ENCODE data around the gene PTGER2. TPM values are rescaled to one million over a fixed set of nuclear protein-coding genes. Genes with fewer than 3 reads are reported as not detected.
A peak's percentile ranks its signal among the peaks of the same experiment; 100 is the strongest.

PTGER2 gene
- total RNA-seq, 1 donor: 3.3 TPM

DNA sequence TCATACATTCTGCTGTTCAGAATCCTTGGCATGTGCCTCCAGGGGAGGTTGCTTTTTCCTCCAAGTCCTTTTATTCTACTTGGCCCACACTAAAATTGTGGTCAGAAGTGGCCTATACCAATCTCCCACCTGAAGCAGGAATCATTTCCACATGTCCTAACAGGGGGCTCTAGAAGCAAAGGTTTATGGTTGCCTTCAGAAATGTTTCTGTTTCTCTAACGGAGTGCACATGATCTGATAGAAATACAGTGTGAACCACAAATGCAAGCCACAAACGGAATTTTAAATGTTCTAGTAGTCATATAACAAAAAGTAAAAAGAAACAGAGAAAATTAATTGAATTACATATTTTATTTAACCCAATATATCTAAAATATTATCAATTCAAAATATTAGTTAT, 4.0 kb downstream of the PTGER2 start:
- Histone ChIP-seq H3K4me3 (ENCODE audit: insufficient read depth, low read length) (no peak overlapping the region), H3K27ac (ENCODE audit: low read depth, low read length) (no peak overlapping the region), H3K4me2 (ENCODE audit: insufficient read depth, low read length) (peak overlapping the region; percentile 86)

DNA sequence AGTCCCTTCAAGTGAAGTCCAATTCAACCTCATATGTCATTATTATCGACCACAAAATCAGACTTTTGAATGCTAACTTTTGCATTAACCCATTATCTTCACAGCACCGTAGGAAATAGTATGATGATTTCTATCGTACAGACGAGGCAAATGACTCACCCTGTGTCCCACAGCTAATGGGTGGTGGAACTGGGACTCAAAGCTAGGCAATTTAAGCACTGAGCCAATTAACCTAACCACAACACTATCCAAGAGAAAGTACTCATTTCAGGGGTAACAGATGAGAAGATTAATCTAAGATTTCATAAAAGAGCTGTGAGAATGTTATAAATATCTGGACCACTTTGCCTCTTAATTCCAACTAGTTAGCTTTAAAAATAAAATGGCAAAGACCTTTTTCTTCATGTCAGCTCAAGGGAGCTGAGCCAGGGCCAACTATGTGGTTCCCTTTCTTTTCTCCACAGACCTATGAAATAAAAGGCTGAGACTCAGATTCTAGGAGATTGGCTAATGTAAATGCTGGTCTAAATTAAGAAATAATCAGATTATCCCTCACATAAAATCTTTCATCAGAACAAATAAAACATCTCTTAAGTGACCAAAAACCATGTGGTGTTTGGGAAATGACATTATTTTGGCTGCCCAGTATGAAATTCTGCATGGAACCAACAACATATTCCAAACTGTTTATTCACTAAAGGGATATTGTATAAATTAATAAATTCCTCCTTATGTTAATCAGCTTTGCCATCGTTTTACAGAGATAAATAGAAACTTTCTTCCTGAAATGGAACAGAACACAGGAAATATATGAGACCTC, 4.9 kb downstream of the PTGER2 start:
- Histone ChIP-seq H2AFZ (ENCODE audit: low read length) (no peak overlapping the region), H4K20me1 (ENCODE audit: insufficient read depth, low read length) (peaks cover 4% of the 10 kb centered on the region), H3K4me1 (ENCODE audit: insufficient read depth, low read length) (peaks cover 30% of the 10 kb centered on the region), H3K79me2 (ENCODE audit: insufficient read depth, low read length) (peaks cover 54% of the 10 kb centered on the region), H3K36me3 (ENCODE audit: insufficient read depth, low read length) (no peaks in the 10 kb centered on the region), H3K4me2 (ENCODE audit: insufficient read depth, low read length) (peak overlapping the region; percentile 41), H3K27ac (ENCODE audit: low read depth, low read length) (no peak overlapping the region), H3K4me3 (ENCODE audit: insufficient read depth, low read length) (no peak overlapping the region), H3K27me3 (ENCODE audit: insufficient read depth, low read length) (no peaks in the 10 kb centered on the region), H3K9me3 (ENCODE audit: low read depth, low read length) (no peaks in the 10 kb centered on the region)
- TF ChIP-seq, protein P1, sequence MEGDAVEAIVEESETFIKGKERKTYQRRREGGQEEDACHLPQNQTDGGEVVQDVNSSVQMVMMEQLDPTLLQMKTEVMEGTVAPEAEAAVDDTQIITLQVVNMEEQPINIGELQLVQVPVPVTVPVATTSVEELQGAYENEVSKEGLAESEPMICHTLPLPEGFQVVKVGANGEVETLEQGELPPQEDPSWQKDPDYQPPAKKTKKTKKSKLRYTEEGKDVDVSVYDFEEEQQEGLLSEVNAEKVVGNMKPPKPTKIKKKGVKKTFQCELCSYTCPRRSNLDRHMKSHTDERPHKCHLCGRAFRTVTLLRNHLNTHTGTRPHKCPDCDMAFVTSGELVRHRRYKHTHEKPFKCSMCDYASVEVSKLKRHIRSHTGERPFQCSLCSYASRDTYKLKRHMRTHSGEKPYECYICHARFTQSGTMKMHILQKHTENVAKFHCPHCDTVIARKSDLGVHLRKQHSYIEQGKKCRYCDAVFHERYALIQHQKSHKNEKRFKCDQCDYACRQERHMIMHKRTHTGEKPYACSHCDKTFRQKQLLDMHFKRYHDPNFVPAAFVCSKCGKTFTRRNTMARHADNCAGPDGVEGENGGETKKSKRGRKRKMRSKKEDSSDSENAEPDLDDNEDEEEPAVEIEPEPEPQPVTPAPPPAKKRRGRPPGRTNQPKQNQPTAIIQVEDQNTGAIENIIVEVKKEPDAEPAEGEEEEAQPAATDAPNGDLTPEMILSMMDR (IDR thresholded peaks at IDR 0.05; ENCODE audit: extremely low read depth, low read depth, low read length): no peak
- DNase-seq (ENCODE audit: insufficient read length, low spot score, missing footprints): peak; percentile 38

More for the DNA sequence above, 4.0 kb downstream of the PTGER2 start:
- Histone ChIP-seq H2AFZ (ENCODE audit: low read length) (no peak overlapping the region), H4K20me1 (ENCODE audit: insufficient read depth, low read length) (peaks cover 4% of the 10 kb centered on the region), H3K27me3 (ENCODE audit: insufficient read depth, low read length) (no peaks in the 10 kb centered on the region), H3K36me3 (ENCODE audit: insufficient read depth, low read length) (no peaks in the 10 kb centered on the region), H3K9me3 (ENCODE audit: low read depth, low read length) (no peaks in the 10 kb centered on the region), H3K4me1 (ENCODE audit: insufficient read depth, low read length) (peaks cover 36% of the 10 kb centered on the region), H3K79me2 (ENCODE audit: insufficient read depth, low read length) (peaks cover 54% of the 10 kb centered on the region)
- TF ChIP-seq, protein P1 (IDR thresholded peaks at IDR 0.05; ENCODE audit: extremely low read depth, low read depth, low read length): no peak
- no peak for DNase-seq (ENCODE audit: insufficient read length, low spot score, missing footprints)

DNA sequence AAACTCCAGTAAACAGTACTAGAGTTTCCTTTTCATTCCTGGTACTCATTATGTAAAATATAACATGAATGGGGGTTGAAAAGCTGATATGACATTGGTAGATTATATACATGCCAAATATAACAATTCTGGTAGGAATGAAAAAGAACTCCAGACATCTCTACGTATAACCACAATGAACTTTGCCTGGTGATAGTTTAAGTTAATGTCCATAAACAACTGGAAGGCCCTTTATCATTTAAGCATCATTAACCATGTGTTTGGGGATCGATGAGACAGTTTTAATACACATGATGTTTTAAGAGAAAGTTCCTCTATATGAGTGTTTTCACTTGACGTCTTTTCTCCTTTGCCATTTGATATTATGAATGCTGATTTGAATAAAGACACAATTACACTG, 5.8 kb downstream of the PTGER2 start:
- no peak for DNase-seq (ENCODE audit: insufficient read length, low spot score, missing footprints)
- TF ChIP-seq, protein P1 (IDR thresholded peaks at IDR 0.05; ENCODE audit: extremely low read depth, low read depth, low read length): no peak
- no peak overlapping the region for H3K4me2 ChIP-seq (ENCODE audit: insufficient read depth, low read length)
- H3K27me3 ChIP-seq (ENCODE audit: insufficient read depth, low read length): no peaks in the 10 kb centered on the region
- H4K20me1 ChIP-seq (ENCODE audit: insufficient read depth, low read length): peaks cover 4% of the 10 kb centered on the region
- no peaks in the 10 kb centered on the region for H3K9me3 ChIP-seq (ENCODE audit: low read depth, low read length)
- H2AFZ ChIP-seq (ENCODE audit: low read length): no peak overlapping the region
- peaks cover 31% of the 10 kb centered on the region for H3K4me1 ChIP-seq (ENCODE audit: insufficient read depth, low read length)
- peaks cover 47% of the 10 kb centered on the region for H3K79me2 ChIP-seq (ENCODE audit: insufficient read depth, low read length)
- H3K36me3 ChIP-seq (ENCODE audit: insufficient read depth, low read length): no peaks in the 10 kb centered on the region
- no peak overlapping the region for H3K4me3 ChIP-seq (ENCODE audit: insufficient read depth, low read length)
- H3K27ac ChIP-seq (ENCODE audit: low read depth, low read length): no peak overlapping the region

DNA sequence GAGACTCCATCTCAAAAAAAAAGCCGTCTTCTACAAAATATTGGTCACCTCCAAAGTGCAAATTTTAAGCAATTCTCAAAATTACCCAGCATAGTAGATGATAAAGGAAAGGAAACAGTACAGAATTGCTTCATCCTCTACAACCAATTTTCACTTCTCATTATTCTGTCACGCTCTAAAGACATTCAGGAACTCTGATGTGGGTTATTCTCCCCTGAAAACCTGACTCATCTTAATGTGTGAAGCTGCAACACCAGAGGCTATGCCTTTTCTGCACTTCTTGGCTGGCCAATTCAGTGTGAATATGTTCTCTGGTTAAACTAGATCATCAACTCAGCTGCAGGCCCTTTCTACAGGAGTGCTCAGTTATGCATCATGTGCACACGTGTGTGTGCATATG, 11.0 kb downstream of the PTGER2 start:
- DNase-seq (ENCODE audit: insufficient read length, low spot score, missing footprints): no peak
- no peak overlapping the region for H3K27ac ChIP-seq (ENCODE audit: low read depth, low read length)
- TF ChIP-seq, protein P1 (IDR thresholded peaks at IDR 0.05; ENCODE audit: extremely low read depth, low read depth, low read length): no peak

More for the DNA sequence above, 11.0 kb downstream of the PTGER2 start:
- H3K36me3 ChIP-seq (ENCODE audit: insufficient read depth, low read length): no peaks in the 10 kb centered on the region
- H4K20me1 ChIP-seq (ENCODE audit: insufficient read depth, low read length): no peaks in the 10 kb centered on the region
- no peak overlapping the region for H2AFZ ChIP-seq (ENCODE audit: low read length)
- H3K27me3 ChIP-seq (ENCODE audit: insufficient read depth, low read length): no peaks in the 10 kb centered on the region
- H3K4me3 ChIP-seq (ENCODE audit: insufficient read depth, low read length): no peak overlapping the region
- no peak overlapping the region for H3K4me2 ChIP-seq (ENCODE audit: insufficient read depth, low read length)
- peaks cover 11% of the 10 kb centered on the region for H3K79me2 ChIP-seq (ENCODE audit: insufficient read depth, low read length)
- H3K4me1 ChIP-seq (ENCODE audit: insufficient read depth, low read length): peaks cover 32% of the 10 kb centered on the region
- no peaks in the 10 kb centered on the region for H3K9me3 ChIP-seq (ENCODE audit: low read depth, low read length)

Data from osteoblast (primary cell).